ENCODE results near the gene SCMH1.

- TF ChIP-seq CTCF (IDR thresholded peaks at IDR 0.05 in 8 of 11, conservative IDR thresholded peaks at IDR 0.05 in 3 of 11) (no peak), POLR2A (IDR thresholded peaks at IDR 0.05) (no peak), POLR2AphosphoS5 (IDR thresholded peaks at IDR 0.05) (no peak)
Observed at GRCh38 chr1:41162441-41162840, 79.7 kb downstream of the SCMH1 start.

Data from spleen (tissue), 7 donors.